Lower leg skin (tissue), 3 donors: ENCODE measurements around the gene IL3.

Source experiments
- POLR2A ChIP-seq, 2 donors: fragments of 450-650 bp; IDR thresholded peaks; one replicate each; pipeline ENCODE4 v1.6.1; 2016 to 2017; ENCODE audit warnings: antibody characterized with exemption in 2 of 2, mild to moderate bottlenecking in 1 of 2, moderate library complexity in 1 of 2
- TF ChIP-seq, protein P1 (sequence below), 3 donors: fragments of 450-650 bp; IDR thresholded peaks; one replicate each; pipeline ENCODE4 v1.5.1; 2016; ENCODE audit warnings: antibody characterized with exemption in 3 of 3, mild to moderate bottlenecking in 3 of 3, moderate library complexity in 2 of 3

DNA sequence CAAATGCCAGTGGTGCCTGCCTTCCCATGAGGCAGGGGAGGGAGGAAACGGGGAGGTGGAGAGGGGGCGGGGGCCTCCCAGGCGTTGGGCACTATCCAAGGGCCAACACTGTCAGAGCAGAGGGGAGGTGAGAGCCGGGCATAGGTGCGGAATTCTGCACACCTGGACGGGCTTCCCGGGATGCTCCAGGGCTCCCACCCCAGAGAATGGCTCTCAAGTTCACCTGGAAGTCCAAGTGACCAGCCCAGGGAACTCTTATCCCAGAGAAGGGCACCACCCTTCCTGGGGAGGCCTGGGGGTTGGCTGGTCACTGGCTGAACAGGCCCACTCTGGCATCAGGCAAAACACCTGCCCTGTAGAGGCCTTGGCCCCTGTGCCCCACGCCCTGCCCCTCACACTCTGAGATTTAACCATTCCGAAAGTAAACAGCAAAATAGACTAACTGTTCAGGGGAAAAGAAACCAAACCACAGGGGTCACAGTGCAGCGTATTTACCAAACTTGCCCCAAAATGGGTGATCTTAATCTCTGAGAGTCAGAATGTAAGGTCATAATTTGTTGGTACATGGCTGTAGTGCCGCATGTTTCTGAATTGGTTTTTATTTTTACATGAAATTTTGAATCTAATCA is 15.9 kb downstream of the IL3 start:
- TF ChIP-seq, protein P1, sequence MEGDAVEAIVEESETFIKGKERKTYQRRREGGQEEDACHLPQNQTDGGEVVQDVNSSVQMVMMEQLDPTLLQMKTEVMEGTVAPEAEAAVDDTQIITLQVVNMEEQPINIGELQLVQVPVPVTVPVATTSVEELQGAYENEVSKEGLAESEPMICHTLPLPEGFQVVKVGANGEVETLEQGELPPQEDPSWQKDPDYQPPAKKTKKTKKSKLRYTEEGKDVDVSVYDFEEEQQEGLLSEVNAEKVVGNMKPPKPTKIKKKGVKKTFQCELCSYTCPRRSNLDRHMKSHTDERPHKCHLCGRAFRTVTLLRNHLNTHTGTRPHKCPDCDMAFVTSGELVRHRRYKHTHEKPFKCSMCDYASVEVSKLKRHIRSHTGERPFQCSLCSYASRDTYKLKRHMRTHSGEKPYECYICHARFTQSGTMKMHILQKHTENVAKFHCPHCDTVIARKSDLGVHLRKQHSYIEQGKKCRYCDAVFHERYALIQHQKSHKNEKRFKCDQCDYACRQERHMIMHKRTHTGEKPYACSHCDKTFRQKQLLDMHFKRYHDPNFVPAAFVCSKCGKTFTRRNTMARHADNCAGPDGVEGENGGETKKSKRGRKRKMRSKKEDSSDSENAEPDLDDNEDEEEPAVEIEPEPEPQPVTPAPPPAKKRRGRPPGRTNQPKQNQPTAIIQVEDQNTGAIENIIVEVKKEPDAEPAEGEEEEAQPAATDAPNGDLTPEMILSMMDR (IDR thresholded peaks at IDR 0.05) = no peak
- no peak for TF ChIP-seq POLR2A (IDR thresholded peaks at IDR 0.05)
